Limb (tissue), 2 donors: ENCODE results near the gene SETD6.
"Not testable (repeated sequence)": the region's sequence is repeated elsewhere in the genome, so short reads cannot be mapped to it uniquely, and the experiment has no call there.

Source experiments
- DNase-seq, 2 donors: peaks; one replicate each; pipeline ENCODE4 v3.0.0-alpha.2; 2016; ENCODE audit errors: extremely low spot score in 2 of 2

SETD6 gene

DNA sequence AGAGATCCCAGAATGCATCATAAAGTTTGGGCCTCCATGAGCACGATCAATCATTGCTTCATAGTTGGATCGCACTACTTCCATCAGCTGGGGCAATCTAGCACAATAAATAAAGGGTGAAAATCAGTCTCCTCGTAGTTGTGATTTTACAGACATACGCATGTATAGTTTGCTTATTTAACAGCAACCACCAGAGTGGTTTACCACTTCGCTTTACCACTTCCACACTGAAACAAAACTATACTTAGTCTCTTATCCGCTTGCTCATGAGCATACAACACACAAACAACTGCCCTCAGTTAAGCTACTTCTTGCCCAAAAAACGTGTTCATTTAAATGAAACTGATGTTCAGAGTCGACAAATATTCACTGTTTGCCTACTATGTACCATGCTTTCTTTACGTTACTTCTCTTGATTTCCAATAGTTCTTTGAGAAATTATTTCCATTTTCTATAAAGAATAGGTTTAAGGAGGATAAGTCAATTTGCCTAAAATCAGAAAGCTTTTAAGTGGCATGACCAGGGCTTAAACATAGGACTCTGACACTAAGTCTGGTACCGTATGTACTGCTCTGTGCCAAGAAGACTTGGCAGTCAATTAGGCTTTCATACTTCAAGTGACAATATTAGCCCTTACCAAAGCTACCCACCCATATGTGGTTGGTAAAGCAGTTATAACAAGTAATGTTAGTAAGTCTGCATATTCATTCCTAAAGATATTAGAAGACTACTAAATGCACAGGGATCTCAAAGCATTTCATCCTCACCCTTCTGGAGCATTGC lies 22.0 kb downstream of the SETD6 start:
- DNase-seq, result no peak

DNA sequence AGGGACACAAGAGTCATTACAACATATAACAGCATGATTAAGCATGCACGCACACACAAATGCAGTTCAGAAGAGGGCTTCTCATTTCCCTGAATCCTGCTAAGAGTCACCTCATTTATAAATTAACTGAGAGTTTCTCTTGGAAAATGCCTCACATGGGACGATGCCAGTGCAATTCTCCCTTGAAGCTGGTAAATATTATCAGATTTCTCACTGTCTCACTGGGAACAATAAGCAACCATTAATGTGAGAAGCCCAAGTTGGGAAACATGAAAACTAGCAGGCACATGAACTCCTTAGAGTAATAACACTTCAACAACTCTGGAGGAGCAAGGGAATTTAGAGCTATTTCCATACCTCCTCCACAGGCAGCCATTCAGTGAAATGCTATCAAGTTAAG lies 26.4 kb downstream of the SETD6 start:
- no peak for DNase-seq

DNA sequence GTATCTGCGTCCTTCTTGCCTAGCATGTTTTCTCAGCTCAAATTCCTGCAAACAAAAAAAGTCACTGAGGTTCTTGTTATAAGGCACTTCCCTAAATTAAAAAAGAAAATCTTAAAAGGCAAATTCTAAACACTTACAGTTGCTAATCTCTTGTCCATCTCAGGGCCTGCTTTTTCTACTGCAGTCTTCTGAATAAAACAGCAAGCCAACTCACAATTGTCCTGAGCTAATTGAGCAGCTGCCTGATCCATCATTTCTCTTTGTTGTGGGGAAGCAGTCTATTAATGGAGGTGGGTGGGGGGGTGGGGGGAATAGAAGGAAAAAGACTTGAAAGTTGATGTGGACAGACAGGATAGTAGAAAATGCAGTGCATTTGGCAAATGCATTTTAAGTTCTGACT lies 27.0 kb downstream of the SETD6 start:
- DNase-seq, result no peak

DNA sequence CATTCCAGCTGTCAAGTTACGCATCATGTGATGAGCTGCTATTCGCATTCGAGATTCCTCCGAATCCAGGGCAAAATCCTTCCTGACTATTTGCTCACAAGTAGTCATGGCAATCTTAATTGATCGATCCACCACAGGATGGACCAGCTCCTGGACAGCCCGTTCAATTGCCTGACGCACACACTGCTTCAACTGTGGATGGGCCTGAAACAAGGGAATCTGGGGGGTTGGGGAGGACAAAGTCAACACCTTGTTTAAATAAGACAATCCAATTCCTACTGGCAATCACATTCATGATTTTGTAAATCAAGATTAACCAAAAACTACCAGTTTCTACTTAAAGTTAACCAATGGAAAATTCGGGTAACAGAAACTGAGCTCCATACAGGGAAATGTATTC lies 28.4 kb downstream of the SETD6 start:
- no peak for DNase-seq

DNA sequence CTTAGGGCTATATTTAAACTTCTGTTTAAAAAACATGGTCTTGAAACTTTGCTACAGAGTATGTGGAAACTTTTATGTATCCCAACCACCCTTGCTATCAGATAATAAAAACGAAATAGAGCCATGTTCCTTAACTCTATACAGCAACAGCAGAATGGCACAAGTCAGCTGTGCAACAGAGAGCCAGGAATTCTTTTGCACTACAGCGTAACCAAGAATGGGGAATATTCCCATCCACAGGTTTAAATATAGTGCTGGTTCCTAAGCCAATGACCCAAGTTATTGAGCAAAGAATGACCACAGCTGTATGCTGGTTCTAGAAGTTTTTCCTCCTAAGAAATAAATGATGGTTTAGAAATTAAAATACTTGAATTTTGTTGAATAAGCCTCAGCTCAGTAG lies 33.1 kb downstream of the SETD6 start:
- DNase-seq, result no peak

DNA sequence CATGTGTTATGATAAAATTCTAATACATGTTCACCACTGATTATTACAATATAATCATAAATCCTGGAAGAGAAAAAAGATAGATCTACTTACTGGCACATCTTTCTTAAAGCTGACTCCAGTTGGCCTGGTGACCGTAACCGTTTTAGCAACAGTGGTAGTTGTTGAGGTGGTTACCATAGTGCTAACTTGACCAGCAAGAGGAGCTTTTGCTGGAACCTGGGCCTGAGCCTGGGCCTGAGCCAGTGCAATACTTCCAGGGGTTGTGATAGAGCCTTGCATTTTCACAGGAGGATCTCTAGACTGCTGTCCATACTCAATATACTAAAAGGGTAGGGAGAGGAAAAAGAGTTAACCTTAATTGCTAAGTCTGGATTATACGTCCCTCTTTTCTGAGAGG lies 36.2 kb downstream of the SETD6 start:
- DNase-seq, result no peak

DNA sequence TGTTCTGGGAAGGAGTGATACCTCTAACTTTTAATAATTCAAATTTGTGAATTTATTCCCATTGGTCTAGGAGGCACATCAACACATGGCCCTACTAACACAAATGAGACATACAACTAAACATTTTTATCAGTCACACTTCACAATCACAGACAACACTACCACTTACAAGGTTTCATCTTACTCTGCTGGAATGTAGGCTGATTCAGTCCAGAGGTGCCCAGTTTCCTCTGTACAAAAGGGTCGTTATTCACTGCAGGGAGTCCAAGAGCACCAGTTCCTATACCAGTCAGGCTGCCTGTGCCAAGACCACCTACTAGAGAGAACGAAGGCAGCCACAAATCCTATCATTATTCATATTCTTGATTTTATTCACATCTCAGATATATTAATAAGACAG lies 41.4 kb downstream of the SETD6 start:
- DNase-seq, result no peak

DNA sequence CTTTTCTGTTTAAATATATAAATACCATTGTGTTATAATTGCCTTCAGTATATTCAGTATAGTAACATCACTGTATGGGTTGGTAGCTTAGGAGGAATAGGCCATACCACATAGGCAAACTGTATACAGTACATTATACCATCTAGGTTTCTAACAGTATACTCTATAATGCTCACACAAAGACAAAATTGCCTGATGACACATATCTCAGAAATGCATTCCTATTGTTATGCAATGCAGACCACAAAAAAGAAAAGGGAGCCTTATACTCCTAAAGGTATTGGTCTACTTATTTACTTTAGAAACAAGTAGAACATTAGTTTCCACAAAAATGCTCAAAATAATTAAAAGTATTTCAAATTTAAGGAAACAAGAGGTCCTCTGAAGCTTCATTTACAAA lies 47.9 kb downstream of the SETD6 start:
- no peak for DNase-seq

DNA sequence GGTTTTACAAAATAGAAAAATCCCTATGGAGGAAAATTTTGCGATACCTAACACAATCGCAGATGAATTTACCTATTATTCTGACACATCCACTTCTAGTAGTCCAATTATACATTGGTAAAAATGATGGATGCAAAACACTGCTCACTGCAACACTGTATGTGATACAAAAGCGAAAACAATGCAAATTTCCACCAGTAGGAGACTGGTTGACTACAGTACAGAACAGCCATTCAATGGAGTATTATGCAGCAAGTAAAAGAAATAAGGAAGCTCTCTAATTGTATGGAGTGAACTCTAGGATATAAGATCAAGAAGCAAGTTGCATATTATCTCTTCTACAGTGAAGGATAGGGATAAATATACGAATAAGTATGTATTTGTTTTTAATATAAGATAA lies 48.5 kb downstream of the SETD6 start:
- DNase-seq, result no peak

DNA sequence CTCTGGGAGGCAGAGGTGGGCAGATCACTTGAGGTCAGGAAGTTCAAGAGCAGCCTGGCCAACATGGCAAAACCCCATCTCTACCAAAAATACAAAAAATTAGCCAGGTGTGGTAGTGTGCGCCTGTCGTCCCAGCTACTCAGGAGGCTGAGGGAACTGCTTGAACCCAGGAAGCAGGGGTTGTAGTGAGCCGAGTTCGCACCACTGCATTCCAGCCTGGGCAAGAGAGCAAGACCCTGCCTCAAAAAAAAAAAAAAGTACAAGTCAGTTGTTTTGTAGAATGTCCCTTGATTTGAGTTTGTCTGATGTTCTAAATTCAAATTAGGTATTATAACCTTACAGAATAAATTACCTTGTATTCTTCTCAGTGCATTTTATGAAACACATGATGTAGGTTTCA lies 50.4 kb downstream of the SETD6 start:
- DNase-seq, result not testable (repeated sequence)
